HepG2 (cell line): ENCODE results near the gene UBE2C. TPM values are rescaled to one million over a fixed set of nuclear protein-coding genes. Genes with fewer than 3 reads are reported as not detected.
A peak's percentile ranks its signal among the peaks of the same experiment; 100 is the strongest.

ENCODE experiments used
- CBX2 ChIP-seq, 2 experiments: fragments of 200-600 bp in 1 of 2; sonication (generic); formaldehyde crosslinking in 1 of 2; IDR thresholded peaks; 2 replicates each; pipeline versions ENCODE4 v1.7.0 to v1.8.1; 2018 to 2022; ENCODE audit warnings: low read depth in 2 of 2, low read length in 1 of 2, mild to moderate bottlenecking in 1 of 2, missing genetic modification reagents in 1 of 2
- CEBPB ChIP-seq: IDR thresholded peaks from 2 replicates; pipeline ENCODE4 v1.6.1; 2011; ENCODE audit warnings: low read depth, low read length, improper control_type of control experiment, borderline replicate concordance
- DNMT3B ChIP-seq: conservative IDR thresholded peaks from 2 replicates; pipeline ENCODE4 v1.6.1; 2016; ENCODE audit warnings: missing biosample characterization, control low read depth
- GABPB1 ChIP-seq: IDR thresholded peaks from 2 replicates; pipeline ENCODE4 v1.6.1; 2016; ENCODE audit warnings: mild to moderate bottlenecking, missing genetic modification reagents, moderate library complexity, missing compliant biosample characterization
- IKZF4 ChIP-seq: sonication (generic); formaldehyde crosslinking; IDR thresholded peaks from 2 replicates; pipeline ENCODE4 v1.5.1; 2020; ENCODE audit warnings: borderline replicate concordance, mild to moderate bottlenecking, low read depth, missing genetic modification reagents; ENCODE audit errors: not compliant biosample characterization
- JUN ChIP-seq: sonication (generic); formaldehyde crosslinking; IDR thresholded peaks from 2 replicates; pipeline ENCODE4 v1.4.0; 2020; ENCODE audit warnings: mild to moderate bottlenecking, missing genetic modification reagents
- KLF16 ChIP-seq, 2 experiments: sonication (generic) in 1 of 2; formaldehyde crosslinking in 1 of 2; IDR thresholded peaks; 2 replicates each; pipeline versions ENCODE4 v1.6.1 to v1.8.0; 2016 to 2023; ENCODE audit warnings: missing genetic modification reagents in 2 of 2, missing compliant biosample characterization in 1 of 2
- MAFF ChIP-seq: IDR thresholded peaks from 2 replicates; pipeline ENCODE4 v1.6.1; 2011; ENCODE audit warnings: low read depth, low read length, improper control_type of control experiment
- MED8 ChIP-seq: sonication (generic); formaldehyde crosslinking; IDR thresholded peaks from 2 replicates; pipeline ENCODE4 v1.8.1; 2023; ENCODE audit warnings: mild to moderate bottlenecking, missing genetic modification reagents; ENCODE audit not compliant: insufficient replicate concordance
- NR2F1 ChIP-seq, 2 experiments: fragments of 450-650 bp in 1 of 2; formaldehyde crosslinking in 1 of 2; IDR thresholded peaks; 2 replicates each; pipeline versions ENCODE4 v1.5.0 to v1.6.1; 2016 to 2020; ENCODE audit warnings: mild to moderate bottlenecking in 1 of 2, missing compliant biosample characterization in 1 of 2, missing genetic modification reagents in 1 of 2, moderate library complexity in 1 of 2
- PHB2 ChIP-seq: fragments of 450-650 bp; IDR thresholded peaks from 2 replicates; pipeline ENCODE4 v1.6.1; 2018; ENCODE audit not compliant: partially characterized antibody
- POLR2AphosphoS2 ChIP-seq: IDR thresholded peaks from 2 replicates; pipeline ENCODE4 v1.6.1; 2011; ENCODE audit warnings: low read depth, low read length, improper control_type of control experiment
- RNF2 ChIP-seq: fragments of 450-650 bp; conservative IDR thresholded peaks from 2 replicates; pipeline ENCODE4 v1.6.1; 2016; ENCODE audit warnings: low read depth
- SALL1 ChIP-seq: sonication (generic); formaldehyde crosslinking; IDR thresholded peaks from 2 replicates; pipeline ENCODE4 v1.8.0; 2022; ENCODE audit warnings: mild to moderate bottlenecking, missing genetic modification reagents
- TBL1XR1 ChIP-seq: fragments of 150-350 bp; IDR thresholded peaks from 2 replicates; pipeline ENCODE4 v1.6.1; 2014; ENCODE audit warnings: borderline replicate concordance, low read length; ENCODE audit not compliant: partially characterized antibody
- TEAD2 ChIP-seq: sonication (generic); formaldehyde crosslinking; IDR thresholded peaks from 2 replicates; pipeline ENCODE4 v1.9.0; 2021; ENCODE audit warnings: missing genetic modification reagents
- THAP11 ChIP-seq: IDR thresholded peaks from 2 replicates; pipeline ENCODE4 v1.6.1; 2016; ENCODE audit warnings: missing biosample characterization, missing genetic modification reagents
- ZNF101 ChIP-seq: sonication (generic); formaldehyde crosslinking; IDR thresholded peaks from 2 replicates; pipeline ENCODE4 v1.4.0; 2020; ENCODE audit warnings: mild to moderate bottlenecking, low read depth, missing genetic modification reagents, borderline replicate concordance
- ZNF180 ChIP-seq: sonication (generic); formaldehyde crosslinking; IDR thresholded peaks from 2 replicates; pipeline ENCODE4 v1.4.0; 2020; ENCODE audit warnings: low read depth, missing genetic modification reagents, borderline replicate concordance
- ZNF20 ChIP-seq: sonication (generic); formaldehyde crosslinking; IDR thresholded peaks from 2 replicates; pipeline ENCODE4 v1.4.0; 2020; ENCODE audit warnings: mild to moderate bottlenecking, moderate library complexity, missing genetic modification reagents
- ZNF274 ChIP-seq: sonication (generic); formaldehyde crosslinking; IDR thresholded peaks from 2 replicates; pipeline ENCODE4 v1.5.1; 2020; ENCODE audit warnings: mild to moderate bottlenecking, missing genetic modification reagents
- ZNF331 ChIP-seq: sonication (generic); formaldehyde crosslinking; IDR thresholded peaks from 2 replicates; pipeline ENCODE4 v1.4.0; 2020; ENCODE audit warnings: missing genetic modification reagents
- ZNF562 ChIP-seq: sonication (generic); formaldehyde crosslinking; IDR thresholded peaks from 2 replicates; pipeline ENCODE4 v1.8.0; 2022; ENCODE audit warnings: missing genetic modification reagents, borderline replicate concordance
- polyA plus RNA-seq, 8 experiments: library from polyadenylated mRNA; depleted of rRNA in 3 of 8; stranded (reverse) in 7 of 8; unstranded in 1 of 8; fragments of >200 nt; fragmentation: Illumina TruSeq in 4 of 8; extraction: Trizol in 4 of 8; gene quantifications; 2 replicates each; pipeline versions ENCODE4 v1.2.1 to v1.2.3, GENCODE V29; 2011 to 2016; ENCODE audit warnings: low read depth in 4 of 8, missing spikeins in 1 of 8, mixed read lengths in 1 of 8; ENCODE audit not compliant: insufficient read depth in 1 of 8
- total RNA-seq, 5 experiments: library from RNA; depleted of rRNA; stranded (reverse); fragments of >200 nt; fragmentation: Illumina TruSeq; extraction: Trizol; gene quantifications; 2 replicates each; pipeline ENCODE4 v1.2.3, GENCODE V29; 2016; ENCODE audit warnings: low read depth in 1 of 5
- TF ChIP-seq, protein P1 (sequence below): sonication (generic); formaldehyde crosslinking; IDR thresholded peaks from 2 replicates; pipeline ENCODE4 v1.9.0; 2021; ENCODE audit warnings: missing genetic modification reagents, borderline replicate concordance
- TF ChIP-seq, protein P2 (sequence below): IDR thresholded peaks from 2 replicates; pipeline ENCODE4 v1.6.1; 2016; ENCODE audit warnings: control low read depth
- TF ChIP-seq, protein P3 (sequence below): sonication (generic); formaldehyde crosslinking; IDR thresholded peaks from 2 replicates; pipeline ENCODE4 v1.4.0; 2020; ENCODE audit warnings: low read depth, mild to moderate bottlenecking, missing genetic modification reagents

Gene UBE2C
- total and polyA plus RNA-seq, 2 of the 13 experiments (the other 11 are each of a cell fraction or from before 2014, with no cell fraction given): 100 to 123 TPM

DNA sequence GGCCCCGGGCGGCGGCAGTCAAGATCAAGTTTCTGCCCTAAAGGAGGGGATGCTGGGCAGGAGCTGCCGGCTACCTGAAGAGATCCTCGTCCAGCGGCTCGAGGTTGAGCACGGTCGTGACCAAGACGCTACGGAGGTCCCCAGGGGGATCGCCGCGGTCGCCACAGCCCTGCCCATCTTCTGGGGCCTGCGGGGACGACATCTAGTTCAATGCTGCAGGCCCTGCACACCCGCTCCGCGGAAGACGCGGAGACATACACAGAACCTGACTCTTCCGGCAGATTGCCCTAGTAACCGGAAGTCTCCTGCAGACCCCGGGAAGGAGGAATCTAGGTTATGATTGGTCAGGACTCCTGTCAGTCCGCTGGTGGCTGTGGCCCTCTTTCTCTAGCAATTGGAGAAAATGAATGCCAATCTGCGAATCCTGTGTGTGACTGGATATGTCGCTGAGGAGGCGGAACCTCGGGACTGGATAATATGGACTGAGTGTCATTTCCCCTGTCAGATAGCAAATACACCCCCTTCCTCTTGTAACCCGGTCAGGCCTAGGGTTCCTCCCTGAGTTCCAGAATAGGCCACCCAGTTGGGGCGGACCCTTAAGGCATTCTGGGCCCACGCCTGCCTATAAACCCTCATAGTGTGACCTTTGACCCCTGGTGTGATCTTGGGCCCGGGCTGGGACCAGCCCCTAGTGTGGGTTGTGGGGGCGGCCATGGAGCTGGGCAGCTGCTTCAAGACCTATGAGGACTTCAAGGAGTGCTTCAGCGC is 44.9 kb downstream of the UBE2C start, which contains the start of the genes ACOT8 and ZSWIM3 (continued):
- TF ChIP-seq, protein P1, sequence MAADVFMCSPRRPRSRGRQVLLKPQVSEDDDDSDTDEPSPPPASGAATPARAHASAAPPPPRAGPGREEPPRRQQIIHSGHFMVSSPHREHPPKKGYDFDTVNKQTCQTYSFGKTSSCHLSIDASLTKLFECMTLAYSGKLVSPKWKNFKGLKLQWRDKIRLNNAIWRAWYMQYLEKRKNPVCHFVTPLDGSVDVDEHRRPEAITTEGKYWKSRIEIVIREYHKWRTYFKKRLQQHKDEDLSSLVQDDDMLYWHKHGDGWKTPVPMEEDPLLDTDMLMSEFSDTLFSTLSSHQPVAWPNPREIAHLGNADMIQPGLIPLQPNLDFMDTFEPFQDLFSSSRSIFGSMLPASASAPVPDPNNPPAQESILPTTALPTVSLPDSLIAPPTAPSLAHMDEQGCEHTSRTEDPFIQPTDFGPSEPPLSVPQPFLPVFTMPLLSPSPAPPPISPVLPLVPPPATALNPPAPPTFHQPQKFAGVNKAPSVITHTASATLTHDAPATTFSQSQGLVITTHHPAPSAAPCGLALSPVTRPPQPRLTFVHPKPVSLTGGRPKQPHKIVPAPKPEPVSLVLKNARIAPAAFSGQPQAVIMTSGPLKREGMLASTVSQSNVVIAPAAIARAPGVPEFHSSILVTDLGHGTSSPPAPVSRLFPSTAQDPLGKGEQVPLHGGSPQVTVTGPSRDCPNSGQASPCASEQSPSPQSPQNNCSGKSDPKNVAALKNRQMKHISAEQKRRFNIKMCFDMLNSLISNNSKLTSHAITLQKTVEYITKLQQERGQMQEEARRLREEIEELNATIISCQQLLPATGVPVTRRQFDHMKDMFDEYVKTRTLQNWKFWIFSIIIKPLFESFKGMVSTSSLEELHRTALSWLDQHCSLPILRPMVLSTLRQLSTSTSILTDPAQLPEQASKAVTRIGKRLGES: peak; percentile 47; the same call in 1 of the 2 replicates
- TF ChIP-seq ZNF274 (peak; percentile 71), SALL1 (peak; percentile 75), NR2F1 (CRISPR knock-in tag; IDR thresholded peaks at IDR 0.05) (peak; percentile 57 to 96; a peak in 3 of 4 replicates), MED8 (CRISPR knock-in tag) (peak; percentile 83), CEBPB (no peak), ZNF331 (CRISPR knock-in tag) (peak; percentile 77), CBX2 (IDR thresholded peaks at IDR 0.05; ENCODE audit: low read depth, low read length) (no peak), CBX2 (CRISPR knock-in tag; IDR thresholded peaks at IDR 0.05; ENCODE audit: low read depth) (no peak), GABPB1 (CRISPR knock-in tag) (peak; percentile 99), ZNF101 (CRISPR knock-in tag) (no peak), ZNF20 (CRISPR knock-in tag) (peak; percentile 84; the same call in 1 of the 2 replicates), DNMT3B (CRISPR knock-in tag) (no peak), IKZF4 (CRISPR knock-in tag) (peak; percentile 16), ZNF180 (CRISPR knock-in tag) (no peak), ZNF562 (no peak), PHB2 (no peak), JUN (no peak), POLR2AphosphoS2 (no peak), RNF2 (no peak; the same call in 1 of the 2 replicates), MAFF (no peak), THAP11 (peak; percentile 93), TBL1XR1 (no peak), TEAD2 (no peak), KLF16 (CRISPR knock-in tag; IDR thresholded peaks at IDR 0.05) (peak in 1 of 2 experiments; percentile 91; a peak in 2 of 4 replicates)
- TF ChIP-seq, protein P2, sequence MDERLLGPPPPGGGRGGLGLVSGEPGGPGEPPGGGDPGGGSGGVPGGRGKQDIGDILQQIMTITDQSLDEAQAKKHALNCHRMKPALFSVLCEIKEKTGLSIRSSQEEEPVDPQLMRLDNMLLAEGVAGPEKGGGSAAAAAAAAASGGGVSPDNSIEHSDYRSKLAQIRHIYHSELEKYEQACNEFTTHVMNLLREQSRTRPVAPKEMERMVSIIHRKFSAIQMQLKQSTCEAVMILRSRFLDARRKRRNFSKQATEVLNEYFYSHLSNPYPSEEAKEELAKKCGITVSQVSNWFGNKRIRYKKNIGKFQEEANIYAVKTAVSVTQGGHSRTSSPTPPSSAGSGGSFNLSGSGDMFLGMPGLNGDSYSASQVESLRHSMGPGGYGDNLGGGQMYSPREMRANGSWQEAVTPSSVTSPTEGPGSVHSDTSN (CRISPR knock-in tag): peak; percentile 100
- TF ChIP-seq, protein P3, sequence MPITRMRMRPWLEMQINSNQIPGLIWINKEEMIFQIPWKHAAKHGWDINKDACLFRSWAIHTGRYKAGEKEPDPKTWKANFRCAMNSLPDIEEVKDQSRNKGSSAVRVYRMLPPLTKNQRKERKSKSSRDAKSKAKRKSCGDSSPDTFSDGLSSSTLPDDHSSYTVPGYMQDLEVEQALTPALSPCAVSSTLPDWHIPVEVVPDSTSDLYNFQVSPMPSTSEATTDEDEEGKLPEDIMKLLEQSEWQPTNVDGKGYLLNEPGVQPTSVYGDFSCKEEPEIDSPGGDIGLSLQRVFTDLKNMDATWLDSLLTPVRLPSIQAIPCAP (CRISPR knock-in tag): no peak
